HUDEP-2 (cell line): Measurements from ENCODE around the gene TMC5.
"Not testable (repeated sequence)": the region's sequence is repeated elsewhere in the genome, so short reads cannot be mapped to it uniquely, and the experiment has no call there.

Source experiments
- DNase-seq, 76 experiments: peaks; one replicate each; lab custom pipeline; 2025; ENCODE audit not compliant: unreplicated experiment in 76 of 76; lab: John Stamatoyannopoulos, UW

Gene TMC5

GRCh38 chr16:19524616-19525384 lies 107.1 kb downstream of the TMC5 start:
- DNase-seq, result peak in 6 of 76 experiments; percentile 11 to 18 (median 16)

GRCh38 chr16:19525385-19525723 lies 107.7 kb downstream of the TMC5 start:
- DNase-seq, result no peak

GRCh38 chr16:19527161-19527560 lies 109.5 kb downstream of the TMC5 start:
- DNase-seq, result no peak

- DNase-seq, result no peak
These were observed 111.0 kb downstream of the TMC5 start for GRCh38 chr16:19528666-19529065.

- no peak for DNase-seq
These were observed 114.9 kb downstream of the TMC5 start for GRCh38 chr16:19532601-19533000.

- DNase-seq, result no peak
These were observed 122.7 kb downstream of the TMC5 start for GRCh38 chr16:19540241-19540970.

GRCh38 chr16:19542138-19542821 lies 124.6 kb downstream of the TMC5 start:
- DNase-seq, result no peak

- not testable (repeated sequence) for DNase-seq
These were observed 125.8 kb downstream of the TMC5 start for GRCh38 chr16:19543278-19543996.

GRCh38 chr16:19548144-19548543 lies 130.5 kb downstream of the TMC5 start:
- DNase-seq, result no peak
